NCI-H446 treated with DMSO at 0.1 percent for 48 hours (cell line): ENCODE measurements around the gene PLCL2.
"Not testable (repeated sequence)": the region's sequence is repeated elsewhere in the genome, so short reads cannot be mapped to it uniquely, and the experiment has no call there.

ENCODE experiments used
- DNase-seq: peaks from one replicate; lab custom pipeline; 2025; lab: John Stamatoyannopoulos, UW

The PLCL2 gene

DNA sequence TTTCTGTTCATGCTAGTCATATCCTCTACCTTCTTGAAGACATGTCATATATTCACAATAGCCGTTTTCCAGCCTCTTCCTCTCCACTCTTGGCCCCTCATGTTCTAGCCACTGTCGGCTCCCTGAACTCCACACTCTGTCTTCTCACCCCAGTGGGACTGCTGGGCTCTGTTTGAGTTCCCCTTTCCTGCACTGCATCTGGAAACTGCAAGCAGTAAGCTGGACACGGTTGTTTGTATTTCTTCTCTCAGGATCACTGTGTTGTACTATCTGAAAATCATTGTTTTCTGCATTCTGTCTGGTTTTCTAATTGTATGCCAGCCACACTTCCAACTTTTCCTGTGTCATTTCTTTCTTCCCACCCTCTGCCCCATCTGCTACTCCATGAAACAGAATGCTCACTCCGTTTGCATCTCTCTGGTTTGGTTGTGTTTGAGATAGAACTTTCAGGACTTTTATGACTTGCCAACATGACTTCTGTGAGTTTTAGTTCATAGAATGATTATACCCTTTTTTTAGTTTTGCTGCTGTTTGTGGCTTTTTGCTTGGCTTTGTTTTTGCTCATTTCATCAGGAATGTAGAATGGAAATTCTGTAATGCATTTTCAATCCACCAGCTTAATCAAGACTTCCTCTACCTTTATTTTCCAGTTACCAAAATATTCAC is 192.3 kb downstream of the PLCL2 start:
- no peak for DNase-seq

DNA sequence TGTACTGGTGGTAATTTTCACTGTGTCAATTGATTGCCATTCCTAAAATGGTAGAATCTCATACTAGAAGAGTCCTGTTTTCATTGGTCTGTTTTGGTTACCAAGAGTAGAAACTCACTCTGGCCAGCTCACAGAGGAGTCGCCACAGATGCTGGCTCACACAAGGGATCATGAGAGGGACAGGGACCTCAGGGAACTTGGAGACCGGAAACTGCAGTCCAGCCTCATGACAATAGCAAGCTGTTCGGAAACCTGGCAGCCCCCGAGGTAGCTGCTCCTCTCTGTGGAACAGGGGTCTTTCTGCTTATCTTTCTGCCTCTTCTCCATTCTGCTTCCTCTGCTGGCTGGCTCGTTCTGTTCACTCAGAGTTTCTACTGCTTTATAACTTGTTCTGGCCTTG is 192.9 kb downstream of the PLCL2 start:
- DNase-seq = no peak

DNA sequence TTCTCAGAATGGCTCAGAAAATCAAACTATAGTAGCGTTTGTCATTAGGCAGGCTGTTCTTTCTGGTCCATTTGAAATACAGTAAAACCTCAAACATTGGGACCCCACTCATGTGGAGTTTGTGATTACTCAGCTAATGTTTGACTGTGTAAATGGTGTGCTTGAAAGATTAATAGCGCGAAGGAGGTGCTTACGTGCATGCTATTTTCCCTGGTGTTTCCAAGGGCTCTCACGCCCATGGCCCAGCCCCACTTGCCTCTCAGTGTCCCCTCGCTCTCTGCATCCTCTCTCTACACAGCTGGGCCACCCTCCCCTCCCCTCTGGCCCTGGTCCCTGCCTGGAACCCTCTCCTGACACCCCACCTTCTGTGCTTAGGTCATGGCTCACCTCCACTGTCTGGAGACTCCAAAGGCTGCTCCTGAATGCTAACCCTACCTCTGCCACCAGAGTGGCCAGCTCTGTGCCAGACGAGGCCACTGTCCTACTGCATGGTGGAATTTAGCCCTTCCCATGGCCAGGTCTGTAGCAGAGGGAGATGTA is 194.2 kb downstream of the PLCL2 start:
- DNase-seq = no peak

DNA sequence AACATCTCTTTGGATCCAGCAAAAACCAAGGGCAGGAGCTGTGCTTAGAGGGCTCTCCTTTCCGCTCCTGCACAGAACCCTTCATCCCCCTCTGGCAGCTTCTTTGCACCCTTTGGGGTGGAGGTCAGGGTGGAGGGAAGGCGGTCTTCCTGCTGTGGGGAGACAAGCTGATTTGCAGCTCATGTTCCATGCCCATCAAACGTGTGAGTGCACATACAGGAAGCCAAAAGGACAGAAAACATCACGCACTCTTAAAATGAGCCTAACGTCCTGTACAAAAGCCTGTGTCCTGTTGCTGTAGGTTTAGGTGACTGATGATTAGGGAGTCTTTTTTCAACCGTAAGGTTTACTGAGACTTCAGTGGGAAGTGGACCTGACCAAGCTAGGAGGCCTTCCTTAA is 195.2 kb downstream of the PLCL2 start:
- DNase-seq = no peak

DNA sequence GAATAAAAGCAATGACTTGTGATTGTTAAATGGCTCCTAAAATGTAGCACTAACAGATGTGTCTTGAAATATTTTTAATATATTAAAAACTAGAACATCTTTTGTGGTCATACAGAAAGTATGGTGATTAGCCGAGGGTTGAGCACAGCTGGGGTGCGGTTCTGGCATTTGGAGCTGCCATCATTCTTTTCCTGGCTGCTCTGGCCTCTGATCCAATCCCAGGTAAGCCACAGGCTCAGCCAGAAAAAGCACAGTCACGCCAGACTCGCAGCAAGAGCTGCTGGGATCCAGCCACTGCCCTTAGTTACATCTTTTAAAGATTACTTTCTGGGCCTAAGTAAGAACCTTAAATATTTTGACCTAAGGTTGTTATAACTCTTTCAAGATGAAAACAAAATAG is 196.8 kb downstream of the PLCL2 start:
- no peak for DNase-seq

DNA sequence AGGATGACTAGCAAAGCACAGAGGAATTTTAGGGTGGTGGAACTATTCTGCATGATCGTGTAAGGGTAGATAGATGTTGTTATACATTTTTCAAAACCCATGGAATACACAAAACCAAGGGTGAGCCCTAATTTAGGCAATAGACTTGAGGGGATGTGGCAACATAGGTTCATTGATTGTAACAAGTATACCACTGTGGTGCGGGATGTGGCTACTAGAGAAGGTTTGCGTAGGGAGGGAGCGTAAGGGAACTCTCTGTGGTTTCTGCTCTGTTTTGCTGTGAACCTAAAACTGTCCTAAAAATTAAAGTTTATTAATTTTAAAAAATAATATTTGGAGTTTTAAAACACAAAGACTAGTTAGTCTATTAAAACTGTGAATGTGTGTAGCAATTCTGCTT is 202.8 kb downstream of the PLCL2 start:
- no peak for DNase-seq

DNA sequence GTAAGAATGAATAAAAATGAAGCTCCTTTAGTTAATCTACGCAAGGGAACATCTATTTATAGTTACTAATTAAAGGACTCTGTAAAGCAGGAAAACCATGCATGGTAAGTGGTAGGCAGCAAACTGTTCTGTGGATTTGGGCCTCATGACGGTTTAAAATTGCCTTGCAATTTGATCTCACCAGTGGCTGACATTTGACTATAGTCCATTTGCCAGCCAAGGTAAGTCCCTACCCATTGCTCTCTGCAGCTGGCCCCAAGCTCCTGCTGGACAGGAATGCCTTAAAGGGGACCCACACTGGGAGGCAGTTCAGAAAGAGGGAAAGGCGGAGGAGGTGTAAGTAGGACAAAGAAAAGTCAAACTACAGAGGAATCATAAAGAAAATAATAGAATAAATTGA is 203.3 kb downstream of the PLCL2 start:
- no peak for DNase-seq

DNA sequence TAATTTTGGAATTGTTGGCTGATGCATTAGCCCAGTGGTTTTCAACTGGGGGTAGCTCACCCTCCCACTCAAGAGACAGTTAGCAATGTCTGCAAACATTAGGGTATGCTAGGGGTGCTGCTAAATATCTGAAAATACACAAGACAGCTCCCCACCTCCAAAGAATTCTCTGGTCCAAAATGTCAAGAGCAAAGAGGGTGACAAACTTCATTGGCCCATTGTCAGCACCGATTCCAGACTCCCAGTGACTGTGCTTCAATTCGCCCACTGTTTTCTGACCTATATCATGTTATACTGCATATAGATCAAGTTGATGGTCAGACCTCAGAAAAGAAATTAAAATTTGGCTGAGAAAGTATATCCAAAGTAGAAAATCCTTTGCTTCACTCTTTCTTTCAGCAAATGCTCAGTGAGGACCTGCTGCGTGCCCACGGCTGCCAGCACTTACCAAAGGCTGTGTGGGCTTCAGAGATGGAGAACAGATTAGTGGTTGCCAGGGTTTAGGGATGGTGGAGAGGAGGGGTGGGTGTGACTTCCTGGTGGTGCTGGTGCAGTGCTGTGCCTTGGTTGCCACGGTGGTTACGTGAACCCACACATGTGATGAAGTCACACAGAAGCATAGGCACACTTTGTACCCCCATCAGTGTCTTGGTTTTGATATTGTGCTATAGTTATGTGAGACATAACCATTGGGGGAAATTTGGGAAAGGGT is 204.0 kb downstream of the PLCL2 start:
- DNase-seq = no peak

DNA sequence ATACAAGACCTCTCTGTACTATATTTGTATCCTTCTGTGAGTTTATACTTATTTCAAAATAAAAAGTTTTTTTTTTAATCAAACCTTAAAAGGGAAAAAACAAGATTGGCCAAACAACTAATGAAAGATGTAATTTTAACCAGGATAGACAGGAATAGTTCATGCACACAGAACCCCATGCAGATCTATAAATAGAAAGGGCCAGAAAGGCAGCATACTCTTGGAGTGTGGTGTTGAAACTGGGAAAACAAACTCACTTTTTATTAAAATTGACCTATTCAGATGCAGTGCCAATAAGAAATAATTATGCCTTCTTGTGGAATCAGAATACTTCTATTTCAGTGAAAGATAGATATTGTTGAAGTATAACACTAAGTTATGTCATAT is 204.6 kb downstream of the PLCL2 start:
- DNase-seq = no peak

DNA sequence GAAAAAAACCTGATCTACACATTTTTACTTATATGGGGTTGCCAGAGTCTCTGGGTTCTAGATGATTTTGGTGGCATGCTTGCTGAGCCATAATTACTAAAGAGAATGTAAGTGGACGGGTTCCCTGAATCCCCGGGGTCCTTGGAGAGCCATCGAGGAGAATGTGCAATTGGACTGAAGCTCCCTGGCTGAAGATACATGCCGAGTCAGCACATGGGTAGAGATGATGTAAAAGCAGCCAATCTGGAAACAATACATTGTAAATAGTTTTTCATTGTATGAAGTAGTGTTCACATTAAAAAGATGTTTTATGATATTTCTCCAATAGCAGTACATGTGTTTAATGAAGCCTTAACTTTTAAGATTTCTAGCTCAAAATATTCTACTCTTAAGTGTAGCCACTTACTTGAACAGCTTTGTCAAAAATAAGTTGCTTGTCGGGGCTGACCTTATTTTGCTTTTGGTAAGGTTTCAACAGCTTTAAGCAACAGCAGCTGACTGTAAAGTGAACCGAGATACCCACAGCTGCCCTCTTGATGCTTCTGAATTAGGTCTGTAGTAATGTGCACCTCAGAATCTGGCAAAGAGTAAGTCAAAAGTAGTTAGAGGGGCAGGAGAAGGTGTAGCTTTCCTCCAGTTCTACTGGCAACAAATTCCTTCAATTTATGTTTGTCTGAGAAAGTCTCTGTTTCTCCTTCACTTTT is 205.7 kb downstream of the PLCL2 start:
- no peak for DNase-seq

DNA sequence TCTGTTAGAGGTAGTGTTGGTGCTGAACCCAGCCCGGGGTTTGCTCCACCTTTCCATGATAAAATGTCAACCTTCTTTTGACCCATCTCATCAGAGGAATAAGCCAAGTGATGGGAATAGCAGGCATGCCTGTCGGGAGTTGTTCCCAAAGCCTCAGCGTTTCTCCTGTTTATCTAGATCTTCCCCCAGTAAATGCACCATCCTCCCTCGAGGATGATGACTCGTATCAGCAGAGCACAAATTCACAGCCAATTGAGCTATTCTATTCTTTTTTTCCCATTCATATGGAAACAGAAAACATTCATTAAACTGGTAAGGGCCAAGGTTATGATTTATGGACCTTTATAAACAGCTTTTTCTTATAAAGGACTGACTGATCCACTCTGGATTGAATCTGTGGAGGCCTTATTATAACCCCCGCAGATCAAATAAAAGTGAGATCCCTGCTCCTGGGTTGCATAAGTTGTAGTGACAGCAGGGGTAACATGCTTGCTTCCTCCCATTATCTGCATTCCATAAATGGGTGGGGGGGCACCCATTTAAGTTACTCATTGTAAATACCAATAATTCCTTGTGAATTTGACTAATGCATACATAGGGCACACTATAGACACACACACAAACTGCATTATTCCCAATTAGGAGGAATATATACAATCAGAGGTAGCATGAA is 207.3 kb downstream of the PLCL2 start:
- no peak for DNase-seq

DNA sequence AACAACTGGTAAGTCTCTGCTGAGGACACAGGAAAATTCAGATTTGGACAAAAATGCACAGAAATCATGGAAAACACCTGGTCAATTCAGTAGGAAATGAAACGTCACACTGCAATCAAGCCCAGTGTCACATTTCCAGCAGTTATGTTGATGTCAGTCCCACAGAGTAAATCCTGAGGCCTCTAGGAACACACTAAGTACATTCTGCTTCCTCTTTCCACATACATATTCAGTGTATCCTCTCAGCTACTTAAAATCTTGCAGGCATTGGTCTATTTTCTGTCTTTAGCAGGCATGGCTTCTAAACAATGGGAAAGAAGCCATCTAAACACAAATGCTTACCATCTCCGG is 207.8 kb downstream of the PLCL2 start:
- no peak for DNase-seq

DNA sequence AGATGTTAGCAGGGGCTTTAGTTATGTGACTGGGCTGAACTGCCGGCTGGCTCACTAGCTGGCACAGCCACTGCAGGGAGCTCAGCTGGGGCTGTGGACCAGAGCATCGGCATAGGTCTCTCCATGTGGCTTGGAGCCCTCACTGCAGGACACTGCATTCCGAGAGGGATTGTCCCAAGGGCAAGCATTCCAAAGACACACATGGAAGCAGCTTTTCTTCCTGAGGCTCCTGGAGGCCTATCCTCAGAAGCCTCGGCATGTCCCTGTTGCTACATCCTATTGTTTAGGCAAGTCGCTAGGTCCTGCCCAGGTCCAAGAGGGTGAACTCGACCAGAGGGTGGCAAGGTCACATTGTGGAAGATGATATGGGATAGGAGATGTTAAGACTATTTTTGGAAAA is 209.8 kb downstream of the PLCL2 start:
- no peak for DNase-seq

DNA sequence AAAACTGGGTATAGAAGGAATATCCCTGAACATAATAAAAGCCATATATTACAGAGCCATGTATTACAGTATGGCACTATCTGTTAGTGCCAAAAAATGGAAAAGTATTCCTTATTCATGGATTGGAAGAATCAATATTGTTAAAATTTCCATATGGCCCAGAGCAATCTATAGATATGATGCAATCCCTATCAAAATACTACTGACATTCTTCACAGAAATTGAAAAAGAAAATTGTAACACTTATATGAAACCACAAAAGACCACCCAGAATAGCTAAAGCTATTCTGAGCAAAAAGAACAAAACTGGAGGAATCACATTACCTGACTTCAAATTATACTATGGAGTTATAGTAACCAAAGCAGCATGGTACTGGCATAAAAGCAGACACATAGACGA is 218.8 kb downstream of the PLCL2 start:
- no peak for DNase-seq

DNA sequence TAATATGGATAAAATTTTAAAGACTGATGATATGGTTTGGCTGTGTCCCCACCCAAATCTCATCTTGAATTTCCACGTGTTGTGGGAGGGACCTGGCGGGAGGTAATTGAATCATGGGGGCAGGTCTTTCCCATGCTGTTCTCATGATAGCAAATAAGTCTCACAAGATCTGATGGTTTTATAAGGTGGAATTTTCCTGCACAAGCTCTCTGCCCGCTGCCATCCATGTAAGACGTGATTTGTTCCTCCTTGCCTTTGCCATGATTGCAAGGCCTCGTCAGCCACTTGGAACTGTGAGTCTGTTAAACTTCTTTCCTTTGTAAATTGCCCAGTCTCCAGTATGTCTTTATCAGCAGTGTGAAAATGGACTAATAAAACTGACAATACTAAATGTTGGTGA is 222.0 kb downstream of the PLCL2 start:
- DNase-seq = not testable (repeated sequence)

DNA sequence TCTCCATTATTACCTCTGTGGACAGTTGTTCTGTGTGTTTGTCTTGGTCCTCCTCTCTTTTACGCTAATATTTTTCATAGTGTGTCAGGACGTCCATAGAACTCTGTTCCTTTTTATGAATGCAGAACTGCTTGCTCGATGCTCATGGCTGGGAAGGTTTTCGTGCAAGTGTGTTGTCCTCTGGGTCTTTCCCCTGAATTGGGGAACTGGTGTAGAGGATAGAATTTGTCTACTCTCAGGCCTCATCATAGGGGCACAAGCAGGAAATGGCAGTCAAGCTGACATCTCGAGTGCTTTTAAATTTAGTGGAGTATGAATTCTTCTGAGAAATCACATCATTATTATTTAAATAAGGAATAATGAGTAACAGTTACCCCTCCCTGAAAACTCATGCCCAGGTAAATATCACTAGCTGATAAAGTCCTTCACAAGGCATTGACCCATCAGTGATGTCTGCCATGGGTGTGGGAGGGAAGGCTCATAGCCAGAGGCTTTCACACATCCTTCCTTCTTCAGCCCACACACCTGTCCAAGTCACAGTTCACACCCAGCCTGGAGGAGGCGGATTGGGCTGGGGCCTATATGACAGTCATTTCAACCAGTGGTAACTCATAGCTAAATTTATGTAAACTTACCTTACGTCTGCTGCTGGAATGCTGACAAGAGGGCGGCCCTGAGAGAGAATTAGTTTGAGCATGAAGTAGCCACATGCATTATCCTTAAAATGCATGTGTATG is 226.1 kb downstream of the PLCL2 start:
- no peak for DNase-seq

DNA sequence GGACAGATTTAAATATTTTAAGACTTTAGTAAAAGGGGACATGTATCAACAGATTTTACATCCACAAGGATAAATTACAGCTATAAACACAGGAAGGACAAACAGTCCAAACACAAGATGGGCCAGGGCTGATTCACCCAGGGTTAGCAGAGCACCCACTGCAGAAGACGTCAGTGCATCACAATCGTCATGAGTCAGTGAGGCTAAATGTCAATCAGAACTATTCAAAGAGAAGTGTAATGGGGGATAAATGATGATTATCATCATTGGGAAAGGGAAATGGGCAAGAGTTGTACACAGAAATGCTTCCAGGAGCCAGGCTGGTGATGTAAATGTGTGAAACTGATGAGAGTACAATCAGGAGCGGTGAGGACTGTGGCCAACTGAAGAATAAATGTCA is 226.8 kb downstream of the PLCL2 start:
- DNase-seq = no peak

DNA sequence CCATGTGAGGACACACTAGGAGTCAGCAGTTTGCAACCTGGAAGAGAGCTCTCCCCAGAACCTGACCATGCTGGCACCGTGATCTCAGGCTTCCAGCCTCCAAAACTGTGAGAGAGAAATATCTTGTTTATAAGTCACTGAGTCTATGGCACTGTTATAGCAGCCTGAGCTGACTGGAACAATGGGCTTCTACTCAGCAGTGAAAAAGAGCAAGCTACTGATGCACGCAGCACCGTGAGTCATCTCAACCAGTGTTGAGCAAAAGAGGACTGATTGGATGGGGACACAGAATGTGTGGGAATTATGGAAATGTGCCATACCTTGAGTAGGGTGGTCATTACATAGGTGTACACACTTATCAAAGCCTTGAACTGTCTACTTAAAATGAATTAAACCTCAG is 230.4 kb downstream of the PLCL2 start:
- DNase-seq = no peak

DNA sequence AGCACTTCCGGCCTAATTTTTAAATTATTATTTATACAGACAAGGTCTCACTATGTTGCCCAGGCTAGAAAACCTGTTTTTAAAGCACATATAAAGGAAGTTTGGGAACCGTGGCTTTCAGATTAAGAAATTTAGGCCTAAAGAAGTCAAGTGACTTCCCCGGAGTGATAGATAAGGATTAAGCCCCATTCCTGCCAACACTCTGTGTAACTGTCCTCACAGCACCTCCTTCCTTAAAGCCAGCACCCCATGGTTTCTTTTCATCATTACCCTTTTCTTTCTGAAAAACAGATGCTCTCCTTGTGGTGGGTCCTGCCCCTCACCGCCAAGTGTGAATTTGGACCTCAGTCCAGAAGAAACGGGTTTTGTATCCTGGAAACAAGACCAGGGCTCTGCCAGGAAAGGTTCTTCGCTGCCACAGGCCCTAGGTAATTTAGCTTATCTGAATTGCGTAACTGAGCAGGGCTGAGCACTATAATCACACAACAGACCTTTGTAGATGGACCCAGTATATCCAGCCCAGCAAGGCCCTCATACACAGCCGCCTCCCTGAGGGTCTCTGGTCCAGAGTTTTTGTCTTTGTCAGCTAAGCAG is 231.3 kb downstream of the PLCL2 start:
- no peak for DNase-seq

DNA sequence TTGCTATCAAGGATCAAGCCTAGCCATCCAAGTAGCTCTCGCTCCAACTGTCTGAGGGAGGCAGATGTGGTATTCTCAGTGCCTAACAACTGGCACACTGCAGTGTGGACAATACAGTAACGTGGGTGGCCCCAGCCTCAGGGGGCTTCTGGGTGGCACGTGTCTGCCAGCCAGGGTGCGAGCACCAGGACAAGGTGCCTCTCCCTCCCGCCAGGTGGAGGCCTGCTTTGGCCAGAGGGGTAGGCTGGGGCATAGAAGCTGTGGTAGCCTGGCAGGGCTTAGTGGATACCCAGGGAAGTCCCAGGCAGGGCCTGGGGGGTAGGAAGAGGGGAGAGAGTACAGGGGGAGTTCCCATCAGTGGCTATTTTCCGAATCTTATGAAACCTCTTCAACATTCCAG is 234.0 kb downstream of the PLCL2 start:
- DNase-seq = no peak

DNA sequence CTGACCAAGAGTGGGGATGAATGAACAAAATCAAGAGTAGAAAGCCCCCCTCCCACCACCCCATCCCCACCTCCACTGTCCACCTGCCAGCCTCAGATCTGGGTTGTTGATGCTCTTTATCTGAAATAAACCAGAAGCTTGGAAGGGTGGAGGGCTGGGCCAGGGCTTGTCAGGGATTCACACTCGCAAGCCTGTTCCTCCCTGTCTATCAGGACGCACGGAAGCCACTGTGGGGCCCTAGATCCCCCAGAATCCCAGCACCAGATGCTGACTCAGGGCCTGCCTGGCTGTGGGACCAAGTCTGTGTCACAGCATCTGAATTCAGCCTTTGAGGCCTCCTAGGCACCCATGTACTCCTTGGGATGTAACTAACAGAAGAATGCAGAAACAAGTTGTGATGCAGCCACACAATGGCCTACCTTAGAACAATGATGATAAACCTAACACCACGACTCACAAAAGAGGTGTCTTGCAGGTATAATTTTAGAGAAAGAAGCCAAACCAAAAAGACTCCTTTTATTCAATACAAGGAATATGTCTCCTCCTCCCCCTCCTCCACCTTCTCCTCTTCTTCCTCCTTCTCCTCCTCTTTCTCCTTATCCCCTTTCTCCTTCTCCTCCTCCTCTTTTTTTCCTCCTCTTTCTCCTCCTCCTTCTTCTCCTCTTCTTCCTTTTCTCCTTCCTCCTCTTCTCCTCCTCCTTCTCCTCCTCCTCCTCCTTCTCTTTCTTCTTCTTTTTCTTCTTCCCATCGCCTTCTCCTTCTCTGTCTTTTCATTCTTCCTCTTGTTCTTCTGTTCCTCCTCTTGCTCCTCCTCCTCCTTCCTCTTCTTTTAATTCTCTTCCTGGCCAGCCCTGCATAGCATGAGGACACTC is 234.7 kb downstream of the PLCL2 start:
- DNase-seq = no peak
